Stimulated activated CD4-positive, alpha-beta T cell treated with anti-CD3 and anti-CD28 coated beads, Interleukin-1b, Interleukin-23, amount 100 ng/mL, for 24 hours (primary cell): ENCODE data around the gene SH3BP4.

ENCODE experiments used
- DNase-seq, 4 experiments: peaks; one replicate each; pipeline ENCODE4 v3.0.0-alpha.2; 2020; ENCODE audit warnings: low read depth in 4 of 4, low spot score in 1 of 4

Gene SH3BP4

DNA sequence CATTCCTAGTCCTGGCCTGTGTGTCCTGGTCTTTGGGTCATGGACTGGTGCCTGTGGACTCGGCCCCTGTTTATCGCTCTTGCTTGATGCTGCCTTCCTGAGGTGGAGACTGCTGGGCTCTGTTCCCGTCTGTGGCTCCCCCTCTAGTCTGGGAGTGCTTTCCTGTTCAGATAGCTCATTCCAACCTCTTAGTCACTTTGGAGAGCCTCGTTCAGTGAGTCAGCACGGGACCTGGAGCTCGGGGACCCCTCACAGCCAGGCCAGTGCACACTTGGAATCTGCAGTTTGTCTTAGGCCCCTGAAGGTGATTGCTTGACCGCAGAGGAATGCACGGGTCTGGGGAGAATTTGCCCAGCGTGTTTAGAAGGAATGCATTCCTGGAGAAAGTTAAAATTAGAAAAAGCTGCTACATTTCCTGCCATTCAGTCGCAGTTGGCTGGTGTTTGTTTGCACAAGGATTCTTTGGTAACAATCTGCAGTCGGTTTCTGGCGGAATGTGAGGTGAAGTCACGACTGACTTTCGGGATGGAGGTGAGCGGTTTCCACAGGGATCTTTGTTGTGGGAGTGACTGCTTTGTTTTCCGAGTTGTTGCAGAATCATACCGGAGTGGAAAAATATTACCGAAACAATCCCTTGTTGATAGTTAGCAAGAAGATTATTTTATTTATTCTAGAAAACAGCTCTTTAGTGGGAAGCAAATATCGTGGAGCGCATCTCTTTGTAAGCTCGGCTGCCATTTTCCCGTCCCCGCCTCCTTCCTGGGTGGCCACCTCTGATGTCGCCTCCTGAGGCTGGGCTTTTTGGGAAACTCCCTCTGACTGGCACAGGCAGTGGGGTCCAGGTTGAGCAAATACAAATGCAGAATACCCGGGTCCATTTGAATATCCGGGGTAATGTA lies 29.6 kb downstream of the SH3BP4 start:
- DNase-seq = no peak

DNA sequence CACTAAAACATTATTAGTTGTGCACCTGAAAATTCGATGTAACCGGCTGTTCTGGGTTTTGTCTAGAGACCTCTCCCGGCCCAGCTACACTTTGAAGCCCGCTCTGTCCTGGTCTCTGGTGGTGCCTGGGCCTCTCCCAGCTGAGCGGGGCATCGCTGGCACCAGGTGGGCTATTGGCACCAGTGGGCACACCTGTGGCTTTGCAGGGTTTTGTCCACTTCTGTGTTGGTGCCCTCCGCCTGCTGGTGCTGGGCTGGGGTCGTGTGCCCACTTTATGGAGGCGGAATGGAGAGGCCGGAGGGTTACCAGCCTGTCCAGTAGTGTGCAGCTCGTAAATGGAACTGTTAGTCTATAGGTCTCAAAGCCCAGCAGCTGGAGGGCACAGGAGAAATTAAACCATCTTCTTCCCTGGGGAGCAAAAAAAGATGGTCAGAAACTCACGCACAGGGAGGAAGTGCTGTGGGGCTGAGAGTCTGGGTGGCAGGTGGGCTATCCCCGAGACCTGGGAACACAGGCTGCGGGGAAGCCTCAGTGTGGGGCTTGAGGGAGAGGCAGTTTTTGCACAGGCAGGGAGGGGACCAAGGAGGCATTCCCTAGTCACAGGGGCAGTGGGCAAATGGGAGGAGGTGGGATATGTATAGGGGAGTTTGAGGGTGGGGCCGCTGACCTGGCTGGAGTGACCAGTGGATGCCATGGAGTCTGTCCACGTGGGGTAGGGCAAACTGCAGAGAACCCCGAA lies 30.4 kb downstream of the SH3BP4 start:
- no peak for DNase-seq

DNA sequence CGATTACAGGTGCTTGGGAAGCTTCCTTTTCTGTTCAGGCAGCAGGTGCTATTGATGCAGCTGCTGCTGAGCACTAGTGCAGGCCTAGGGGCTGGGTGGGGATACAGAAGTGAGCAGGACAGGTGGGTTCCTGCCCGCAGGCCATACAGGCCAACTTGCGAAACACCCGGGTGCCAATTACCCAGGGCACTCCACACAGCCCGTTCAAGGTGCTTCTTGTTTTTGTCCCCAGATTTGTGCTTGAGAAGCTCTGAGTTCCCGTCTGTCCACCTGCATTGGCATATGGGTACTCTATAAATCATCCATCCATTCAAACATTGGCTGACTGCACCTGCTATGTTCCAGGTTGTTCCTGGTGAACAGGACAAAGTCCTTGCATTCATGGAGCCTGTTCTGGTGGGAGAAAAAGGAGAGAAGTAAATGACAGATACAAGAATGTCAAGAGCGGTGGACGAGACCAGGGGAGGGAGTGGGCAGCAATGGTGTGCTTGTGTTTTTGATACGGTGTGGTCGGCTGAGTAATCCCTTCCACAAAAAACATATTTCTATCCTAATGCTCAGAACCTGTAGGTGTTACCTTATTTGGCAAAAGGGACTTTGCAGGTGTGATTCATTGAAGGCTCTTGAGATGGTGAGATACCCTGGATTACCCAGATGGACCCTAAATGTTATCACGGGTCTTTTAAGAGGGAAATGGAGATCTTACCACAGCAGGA lies 31.4 kb downstream of the SH3BP4 start:
- DNase-seq = no peak

GRCh38 chr2:234985608-234986245 lies 33.9 kb downstream of the SH3BP4 start:
- no peak for DNase-seq

DNA sequence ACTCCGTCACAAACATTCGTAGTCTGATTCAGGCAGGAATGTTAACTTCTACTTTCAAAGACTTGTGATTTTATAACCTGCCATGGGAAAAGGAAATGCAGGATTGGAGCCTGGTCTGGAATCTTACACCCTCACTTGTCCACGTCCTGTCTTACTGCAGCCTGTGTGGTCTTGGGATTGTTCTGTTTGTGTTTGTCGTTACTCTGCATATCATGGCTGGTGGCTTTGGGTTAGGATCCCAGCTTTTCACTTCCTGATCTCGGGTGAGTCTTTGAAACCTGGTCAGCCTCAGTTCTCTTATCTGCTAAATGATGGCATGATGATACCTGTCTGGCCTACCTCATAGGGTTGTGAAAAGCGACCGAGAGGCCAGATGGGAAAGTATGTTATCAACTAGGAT lies 34.6 kb downstream of the SH3BP4 start:
- DNase-seq = no peak

DNA sequence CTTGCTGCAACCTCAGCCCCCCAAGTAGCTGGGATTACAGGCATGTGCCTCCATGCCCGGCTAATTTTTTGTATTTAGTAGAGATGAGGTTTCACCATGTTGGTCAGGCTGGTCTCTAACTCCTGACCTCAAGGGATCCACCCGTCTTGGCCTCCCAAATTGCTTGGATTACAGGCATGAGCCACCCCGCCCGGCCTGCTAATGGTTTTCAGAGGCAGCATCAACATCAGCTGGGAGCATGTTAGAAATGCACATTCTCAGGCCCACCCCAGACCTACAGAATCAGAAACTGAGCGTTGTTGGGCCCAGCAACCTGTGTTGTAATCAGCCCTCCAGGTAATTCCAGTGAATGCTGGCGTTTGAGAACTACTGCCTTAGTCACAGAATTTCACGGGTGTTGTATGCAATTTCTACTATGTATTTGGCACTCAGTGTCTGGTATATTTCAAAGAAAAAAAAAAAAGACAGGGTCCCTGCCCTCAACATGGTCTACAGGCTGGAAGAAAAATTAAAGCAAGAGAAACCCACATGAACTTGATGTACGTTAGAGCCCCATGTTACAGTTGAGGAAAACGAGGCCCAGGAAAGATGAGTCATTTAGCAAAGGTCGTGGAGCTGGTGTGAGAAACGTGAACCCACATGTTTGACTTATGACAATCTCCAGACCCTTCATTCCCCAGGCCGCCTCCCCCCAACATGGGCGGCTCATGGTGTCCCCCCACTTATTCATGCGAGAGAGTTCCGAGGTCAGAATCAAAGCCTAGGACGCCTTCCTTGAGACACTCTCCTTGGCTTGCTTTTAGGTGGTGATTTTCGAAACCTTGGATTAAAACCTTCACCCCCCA lies 35.3 kb downstream of the SH3BP4 start:
- no peak for DNase-seq

DNA sequence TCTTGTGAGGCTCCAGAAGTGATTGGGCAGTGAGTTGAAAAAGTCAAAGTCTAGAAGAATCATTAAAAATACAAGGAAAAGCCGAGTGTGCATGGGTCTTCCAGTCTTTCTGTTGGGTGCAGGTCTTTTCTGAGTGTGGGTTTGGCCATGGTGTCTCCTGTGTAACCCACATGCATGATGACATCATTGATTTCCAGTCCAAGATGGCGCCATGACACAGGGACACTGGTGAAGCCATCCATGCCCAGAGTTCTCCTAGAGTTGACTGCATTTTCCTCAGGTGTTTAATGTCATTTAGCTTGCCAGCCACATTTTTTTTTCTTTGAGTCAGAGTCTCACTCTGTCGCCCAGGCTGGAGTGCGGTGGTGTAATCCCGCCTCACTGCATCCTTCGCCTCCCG lies 35.9 kb downstream of the SH3BP4 start:
- DNase-seq = no peak

DNA sequence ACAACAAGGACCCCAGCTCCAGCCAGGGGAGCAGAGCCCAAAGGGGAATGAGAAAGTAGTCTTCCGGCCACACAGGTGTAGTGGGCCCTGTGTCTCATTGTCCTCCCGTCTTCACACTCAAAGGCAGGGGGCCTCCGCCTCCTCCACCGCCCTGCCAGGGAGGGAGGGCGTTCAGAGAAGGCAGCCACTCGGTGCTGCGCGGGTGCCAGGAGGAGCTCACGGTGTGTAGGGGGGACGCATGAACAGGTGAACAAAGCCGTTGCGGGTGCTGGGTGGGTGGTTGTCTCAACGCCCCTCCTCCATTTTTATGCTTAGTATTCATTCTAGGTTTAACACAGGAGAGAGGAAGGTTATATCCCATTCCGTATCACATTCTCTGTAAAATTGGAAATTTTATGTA lies 36.7 kb downstream of the SH3BP4 start:
- DNase-seq = no peak

GRCh38 chr2:234989183-234989701 lies 37.4 kb downstream of the SH3BP4 start:
- no peak for DNase-seq

GRCh38 chr2:234990300-234990699 lies 38.5 kb downstream of the SH3BP4 start:
- no peak for DNase-seq

- DNase-seq = no peak
Measured at GRCh38 chr2:234991290-234991689, 39.5 kb downstream of the SH3BP4 start.

DNA sequence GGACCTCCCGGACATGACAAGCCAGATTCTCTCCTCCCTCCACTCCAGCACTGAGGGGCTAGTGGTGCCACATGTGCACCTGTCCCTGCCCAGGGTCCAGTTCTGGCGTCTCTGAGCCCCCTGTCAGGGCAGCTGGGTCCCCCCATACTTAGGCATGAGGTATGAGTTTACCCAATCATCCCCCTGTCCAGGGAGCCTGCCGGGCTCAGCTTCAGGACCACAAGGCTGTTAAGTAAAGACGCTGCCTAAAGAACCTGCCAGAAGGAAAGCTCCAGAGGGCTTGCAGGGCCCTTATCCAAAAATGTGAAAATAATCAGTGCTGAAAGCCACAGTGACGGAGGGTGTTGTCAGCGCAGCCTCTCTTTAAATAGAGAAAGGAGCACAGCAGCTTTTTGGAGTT lies 40.0 kb downstream of the SH3BP4 start:
- no peak for DNase-seq

DNA sequence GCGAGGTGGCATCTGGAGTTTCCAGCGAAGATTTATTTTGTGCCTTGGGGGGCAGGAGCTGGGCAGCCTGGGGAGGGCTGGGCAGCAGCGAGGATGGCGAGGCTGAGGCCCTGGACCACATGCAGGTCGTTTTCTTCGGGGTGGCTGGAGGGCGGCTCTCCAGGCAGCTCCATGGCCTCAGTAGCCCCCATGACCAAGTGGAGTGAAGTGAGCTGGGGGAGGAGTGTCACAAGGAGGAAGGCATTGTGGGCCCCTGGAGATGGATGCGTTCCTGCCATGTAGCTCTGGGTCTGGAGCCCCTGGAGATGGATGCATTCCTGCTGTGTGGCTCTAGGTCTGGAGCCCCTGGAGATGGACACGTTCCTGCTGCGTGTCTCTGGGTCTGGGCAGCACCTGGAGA lies 40.4 kb downstream of the SH3BP4 start:
- DNase-seq = no peak

DNA sequence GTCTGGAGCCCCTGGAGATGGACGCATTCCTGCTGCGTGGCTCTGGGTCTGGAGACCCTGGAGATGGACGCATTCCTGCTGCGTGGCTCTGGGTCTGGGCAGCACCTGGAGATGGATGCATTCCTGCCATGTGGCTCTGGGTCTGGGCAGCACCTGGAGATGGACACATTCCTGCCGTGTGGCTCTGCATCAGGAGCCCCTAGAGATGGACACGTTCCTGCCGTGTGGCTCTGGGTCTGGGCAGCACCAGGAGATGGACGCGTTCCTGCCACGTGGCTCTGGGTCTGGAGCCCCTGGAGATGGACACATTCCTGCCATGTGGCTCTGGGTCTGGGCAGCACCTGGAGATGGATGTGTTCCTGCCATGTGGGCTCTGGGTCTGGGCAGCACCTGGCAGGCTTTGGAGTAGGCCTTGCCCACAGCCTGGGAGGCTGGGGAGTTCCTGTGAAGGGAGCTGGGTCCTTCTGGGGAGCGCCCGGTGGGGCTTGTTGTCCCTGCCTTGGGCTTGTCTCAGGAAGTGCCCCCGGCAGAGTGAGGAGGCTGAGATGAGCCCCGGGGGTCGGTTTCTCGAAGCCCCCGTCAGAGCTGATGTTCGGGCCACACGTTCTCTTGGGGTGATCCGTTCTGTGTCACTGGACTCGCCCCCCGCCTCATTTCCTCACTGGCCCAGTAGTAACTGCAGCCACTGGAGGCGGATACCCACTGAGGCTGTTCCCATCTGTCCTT lies 41.0 kb downstream of the SH3BP4 start:
- no peak for DNase-seq

GRCh38 chr2:234993541-234993981 lies 41.7 kb downstream of the SH3BP4 start:
- DNase-seq = no peak

- no peak for DNase-seq
Measured at GRCh38 chr2:234994438-234995321, 42.9 kb downstream of the SH3BP4 start.

DNA sequence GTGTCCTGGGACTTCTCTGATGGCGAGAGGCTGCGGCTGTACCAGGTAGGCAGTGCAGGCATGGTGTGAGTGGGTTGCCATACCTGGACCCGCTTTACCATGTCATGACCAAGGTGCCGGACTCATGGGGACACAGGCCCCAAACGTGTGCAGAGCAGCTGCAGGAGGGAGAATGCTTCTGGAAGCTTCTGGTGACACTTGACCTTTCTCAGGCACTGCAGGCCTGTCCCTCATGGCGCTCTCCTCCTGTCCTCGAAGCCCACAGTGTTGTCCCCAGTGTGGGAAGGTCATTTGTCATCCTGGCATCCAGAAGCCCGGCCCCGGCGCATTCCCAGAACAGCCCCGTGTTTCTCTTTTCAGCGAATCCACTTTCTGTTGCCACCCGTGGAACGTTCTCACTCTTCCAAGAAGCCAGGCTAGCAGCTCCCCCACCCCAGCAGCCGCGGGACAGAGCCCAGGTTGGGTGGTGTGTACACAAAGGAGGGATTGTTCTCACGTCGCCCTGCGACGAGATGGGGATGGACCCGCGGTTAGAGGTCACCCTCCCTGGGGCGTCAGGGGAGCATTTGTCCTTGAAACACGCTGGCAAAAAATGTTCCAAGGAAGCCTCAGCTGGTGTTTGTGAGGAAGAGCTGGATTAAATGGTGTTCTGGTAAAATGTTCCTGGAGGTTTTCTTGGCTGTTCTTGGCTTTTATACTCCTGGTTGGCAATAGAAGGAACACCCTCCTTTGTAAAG lies 43.7 kb downstream of the SH3BP4 start:
- DNase-seq = no peak
